ENCODE data around the gene NPIPA3.
"Not testable (repeated sequence)": the region's sequence is repeated elsewhere in the genome, so short reads cannot be mapped to it uniquely, and the experiment has no call there.

The NPIPA3 gene

DNA sequence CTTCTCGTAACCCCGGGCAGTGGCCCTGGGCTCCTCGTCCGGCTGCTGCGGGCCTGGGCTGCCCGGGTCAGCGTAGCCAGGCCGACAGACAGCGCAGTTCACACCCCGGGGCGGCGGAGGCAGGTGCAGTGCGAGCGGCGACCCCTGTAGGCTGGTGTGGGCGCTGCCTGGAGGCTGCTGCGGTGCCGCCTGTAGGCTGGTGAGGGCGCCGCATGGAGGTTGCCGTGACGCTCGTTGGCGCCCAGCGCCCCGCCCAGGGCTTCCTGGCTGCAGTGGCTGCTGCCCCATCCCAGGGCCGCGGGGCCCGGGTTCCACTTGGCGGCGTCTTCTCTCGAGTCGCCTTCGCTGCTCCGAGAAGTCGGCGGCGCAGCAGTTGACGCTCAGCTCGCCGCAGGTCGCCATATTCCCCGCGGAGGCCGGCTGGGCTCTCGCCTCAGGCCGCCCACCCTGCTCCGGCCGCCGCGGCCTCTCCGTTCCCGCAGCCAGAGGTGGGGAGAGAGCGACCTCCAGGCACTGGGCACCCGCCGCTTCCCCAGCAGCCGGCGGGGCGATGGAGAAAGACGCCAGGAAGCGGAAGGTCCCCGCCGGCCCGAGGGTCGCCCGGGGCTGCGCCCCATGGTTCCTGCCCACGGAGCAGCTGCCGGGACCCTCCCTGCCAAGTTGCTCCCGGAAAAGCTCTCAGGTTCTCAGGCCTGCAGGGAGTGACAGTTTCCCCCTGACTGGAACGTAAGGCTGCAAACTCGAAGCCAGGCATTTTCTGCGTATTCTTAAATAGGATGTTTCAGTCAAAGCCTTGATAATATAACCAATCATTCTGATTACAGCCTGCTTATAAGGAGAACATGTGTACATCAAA is at the start of gene NPIPA3:
Gene NPIPA3 (plus strand): TSS at position 256 of the 856 bp plus-strand sequence. CDS start 5,533 bp downstream, outside the sequence.
- DNase-seq (ENCODE audit: low spot score), result not testable (repeated sequence)

GRCh38 chr16:14658063-14658462 is 45.1 kb upstream of the NPIPA3 start:
- TF ChIP-seq CTCF (IDR thresholded peaks at IDR 0.05; ENCODE audit: extremely low read depth, missing control alignments), result no peak
- peak; percentile 45 for DNase-seq (ENCODE audit: low spot score)

DNA sequence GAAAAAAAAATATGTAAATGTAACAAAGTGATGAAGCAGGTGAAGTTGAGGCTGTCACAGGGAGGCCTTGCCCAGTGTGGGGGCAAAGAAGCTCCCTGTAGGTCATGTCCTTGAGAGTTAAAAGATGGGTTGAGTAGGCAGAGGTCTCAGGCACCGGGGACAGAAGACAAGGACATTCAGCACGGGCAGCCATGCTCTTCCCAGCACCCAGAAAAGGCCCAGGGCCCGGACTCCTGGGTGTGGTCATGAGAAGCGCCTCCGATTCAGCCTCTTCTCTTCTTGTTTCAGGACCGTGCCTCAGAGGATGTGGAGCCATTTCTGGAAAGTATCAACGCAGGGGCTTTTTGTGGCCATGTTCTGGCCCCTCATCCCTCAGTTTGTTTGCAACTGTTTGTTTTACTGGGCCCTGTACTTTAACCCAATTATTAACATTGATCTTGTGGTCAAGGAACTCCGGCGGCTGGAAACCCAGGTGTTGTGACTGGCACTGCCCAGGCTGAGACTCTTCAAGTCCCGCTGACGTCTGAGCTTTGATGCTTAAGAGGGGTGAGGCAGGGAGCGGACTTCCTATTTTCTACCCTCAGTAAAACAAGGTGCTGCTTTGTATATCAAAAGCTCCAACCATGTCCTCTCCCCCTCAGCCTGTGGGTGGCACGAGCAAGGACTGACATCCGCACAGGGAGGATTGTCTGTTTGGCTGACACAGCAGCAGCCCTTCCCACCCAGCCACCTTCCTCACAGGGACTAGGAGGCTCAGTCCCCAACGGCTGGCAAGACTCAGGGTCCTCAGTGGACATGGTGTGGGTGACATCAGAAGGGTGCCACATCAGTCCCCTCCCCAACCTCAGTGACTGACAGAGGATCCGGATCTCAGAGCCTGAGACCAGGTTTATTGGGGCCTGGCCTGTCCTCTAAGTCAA is 35.6 kb upstream of the NPIPA3 start:
- no peak for DNase-seq (ENCODE audit: low spot score)
- no peak for TF ChIP-seq CTCF (IDR thresholded peaks at IDR 0.05; ENCODE audit: extremely low read depth, missing control alignments)

GRCh38 chr16:14668556-14669223 is 34.5 kb upstream of the NPIPA3 start:
- no peak for DNase-seq (ENCODE audit: low spot score)
- no peak for TF ChIP-seq CTCF (IDR thresholded peaks at IDR 0.05; ENCODE audit: extremely low read depth, missing control alignments)

DNA sequence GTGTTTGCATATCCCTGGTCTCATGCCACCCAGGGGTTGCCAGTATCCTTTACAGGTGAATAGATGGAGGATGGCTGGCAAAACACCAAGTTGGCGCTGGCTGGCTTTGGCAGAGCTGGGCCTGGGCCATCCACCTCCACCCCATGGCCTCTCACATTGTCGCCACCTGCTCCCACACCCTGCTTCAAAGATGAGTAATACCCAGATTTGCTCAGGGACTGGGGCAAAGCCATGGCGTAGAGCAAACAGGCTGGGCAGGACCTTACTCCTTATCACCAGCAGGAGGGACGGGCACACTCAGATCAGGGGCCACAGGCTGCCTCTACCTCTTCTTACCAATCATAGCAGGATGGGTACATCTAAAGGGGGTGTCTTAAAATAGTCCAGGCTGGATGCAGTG is 33.4 kb upstream of the NPIPA3 start:
- no peak for DNase-seq (ENCODE audit: low spot score)
- TF ChIP-seq CTCF (IDR thresholded peaks at IDR 0.05; ENCODE audit: extremely low read depth, missing control alignments), result no peak

GRCh38 chr16:14672403-14672971 is 30.7 kb upstream of the NPIPA3 start:
- no peak for TF ChIP-seq CTCF (IDR thresholded peaks at IDR 0.05; ENCODE audit: extremely low read depth, missing control alignments)
- DNase-seq (ENCODE audit: low spot score), result peak; percentile 75

DNA sequence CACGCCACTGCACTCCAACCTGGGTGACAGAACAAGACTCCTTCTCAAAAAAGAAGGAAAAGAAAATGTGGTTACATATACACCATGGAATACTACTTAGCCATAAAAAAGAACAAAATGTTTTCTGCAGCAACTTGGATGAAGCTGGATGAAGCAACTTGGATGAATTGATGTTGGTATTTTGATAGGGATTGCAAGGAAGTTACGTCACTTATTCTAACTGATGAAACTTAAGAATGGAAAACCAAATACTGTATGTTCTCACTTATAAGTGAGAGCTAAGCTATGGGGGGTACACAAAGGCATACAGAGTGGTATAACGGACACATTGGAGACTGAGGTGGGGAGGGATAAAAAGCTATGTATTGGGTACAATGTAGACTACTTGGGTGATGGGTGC is 26.6 kb upstream of the NPIPA3 start:
- DNase-seq (ENCODE audit: low spot score), result no peak
- no peak for TF ChIP-seq CTCF (IDR thresholded peaks at IDR 0.05; ENCODE audit: extremely low read depth, missing control alignments)
